H9 (cell line): Measurements from ENCODE around the gene NAA50. TPM values are rescaled to one million over a fixed set of nuclear protein-coding genes. Genes with fewer than 3 reads are reported as not detected.

Experiments used
- DNase-seq: peaks from one replicate; pipeline ENCODE4 v3.0.0-alpha.2; 2017
- H2AFZ ChIP-seq: one replicate; pipeline ENCODE4 v1.6.1; 2013; ENCODE audit warnings: mild to moderate bottlenecking, low read length, control low read depth, moderate library complexity
- H2AK5ac ChIP-seq: 2 replicates; pipeline ENCODE4 v1.6.1; 2013; ENCODE audit warnings: low read length, control low read depth, mixed read lengths; ENCODE audit not compliant: insufficient read length
- H2BK120ac ChIP-seq: one replicate; pipeline ENCODE4 v1.6.1; 2013; ENCODE audit warnings: low read depth, mild to moderate bottlenecking, low read length, control low read depth, inconsistent platforms; ENCODE audit not compliant: poor library complexity, severe bottlenecking
- H2BK12ac ChIP-seq: 2 replicates; pipeline ENCODE4 v1.6.1; 2013; ENCODE audit warnings: low read length, control low read depth, mixed read lengths, low read depth; ENCODE audit not compliant: insufficient read length
- H2BK15ac ChIP-seq: 2 replicates; pipeline ENCODE4 v1.6.1; 2013; ENCODE audit warnings: low read depth, low read length, control low read depth
- H2BK20ac ChIP-seq: one replicate; pipeline ENCODE4 v1.6.1; 2013; ENCODE audit warnings: low read depth, mild to moderate bottlenecking, low read length, control low read depth, inconsistent platforms; ENCODE audit not compliant: poor library complexity, severe bottlenecking
- H2BK5ac ChIP-seq: 2 replicates; pipeline ENCODE4 v1.6.1; 2013; ENCODE audit warnings: low read length, control low read depth, mixed read lengths; ENCODE audit not compliant: insufficient read length
- H3K14ac ChIP-seq: 2 replicates; pipeline ENCODE4 v1.6.1; 2013; ENCODE audit warnings: low read length, control low read depth; ENCODE audit not compliant: insufficient read depth
- H3K18ac ChIP-seq: 2 replicates; pipeline ENCODE4 v1.6.1; 2013; ENCODE audit warnings: low read depth, mild to moderate bottlenecking, mixed read lengths, low read length, control low read depth; ENCODE audit not compliant: insufficient read length
- H3K23ac ChIP-seq: 2 replicates; pipeline ENCODE4 v1.6.1; 2013; ENCODE audit warnings: low read length, control low read depth, mixed read lengths, low read depth; ENCODE audit not compliant: insufficient read length
- H3K23me2 ChIP-seq: 2 replicates; pipeline ENCODE4 v1.6.1; 2013; ENCODE audit warnings: low read depth, mild to moderate bottlenecking, mixed read lengths, low read length, control low read depth; ENCODE audit not compliant: insufficient read length, poor library complexity, severe bottlenecking
- H3K27ac ChIP-seq: 2 replicates; pipeline ENCODE4 v1.5.1; 2013; ENCODE audit warnings: low read length, control low read depth, mixed read lengths, low read depth; ENCODE audit not compliant: insufficient read length
- H3K27me3 ChIP-seq: 2 replicates; pipeline ENCODE4 v1.6.1; 2013; ENCODE audit warnings: low read length, control low read depth, inconsistent platforms; ENCODE audit not compliant: insufficient read depth
- H3K4ac ChIP-seq: 2 replicates; pipeline ENCODE4 v1.6.1; 2013; ENCODE audit warnings: low read depth, mild to moderate bottlenecking, control low read depth, inconsistent platforms, low read length, moderate library complexity
- H3K4me1 ChIP-seq: 2 replicates; pipeline ENCODE4 v1.6.1; 2013; ENCODE audit warnings: low read length, control low read depth, inconsistent platforms; ENCODE audit not compliant: insufficient read depth
- H3K4me2 ChIP-seq: 2 replicates; pipeline ENCODE4 v1.6.1; 2013; ENCODE audit warnings: low read length, control low read depth, mixed read lengths; ENCODE audit not compliant: insufficient read length, insufficient read depth
- H3K56ac ChIP-seq: 2 replicates; pipeline ENCODE4 v1.6.1; 2013; ENCODE audit warnings: low read depth, mild to moderate bottlenecking, mixed read lengths, low read length, control low read depth; ENCODE audit not compliant: insufficient read length
- H3K79me1 ChIP-seq: 2 replicates; pipeline ENCODE4 v1.6.1; 2013; ENCODE audit warnings: low read depth, mild to moderate bottlenecking, moderate library complexity, low read length, control low read depth, inconsistent platforms; ENCODE audit not compliant: insufficient read depth, poor library complexity, severe bottlenecking
- H3K79me2 ChIP-seq: 2 replicates; pipeline ENCODE4 v1.6.1; 2013; ENCODE audit warnings: low read length, control low read depth, inconsistent platforms; ENCODE audit not compliant: insufficient read depth
- H3K9ac ChIP-seq: 2 replicates; pipeline ENCODE4 v1.6.1; 2013; ENCODE audit warnings: low read length, control low read depth, mixed read lengths; ENCODE audit not compliant: insufficient read length; ENCODE audit errors: extremely low read depth
- H3K9me3 ChIP-seq: one replicate; pipeline ENCODE4 v1.6.1; 2013; ENCODE audit warnings: low read depth, low read length, inconsistent platforms; ENCODE audit not compliant: control insufficient read depth
- H3T11ph ChIP-seq: one replicate; pipeline ENCODE4 v1.6.1; 2013; ENCODE audit warnings: mild to moderate bottlenecking, low read length, control low read depth, inconsistent platforms
- H4K20me1 ChIP-seq: one replicate; pipeline ENCODE4 v1.6.1; 2013; ENCODE audit not compliant: control insufficient read depth, insufficient read length, insufficient read depth
- H4K5ac ChIP-seq: 2 replicates; pipeline ENCODE4 v1.6.1; 2013; ENCODE audit warnings: low read depth, mild to moderate bottlenecking, mixed read lengths, low read length, control low read depth; ENCODE audit not compliant: insufficient read length
- H4K8ac ChIP-seq: replicated peaks from 2 replicates; pipeline ENCODE4 v1.6.1; 2013; ENCODE audit warnings: low read length, control low read depth, mixed read lengths, low read depth; ENCODE audit not compliant: insufficient read length
- H4K91ac ChIP-seq: 2 replicates; pipeline ENCODE4 v1.6.1; 2013; ENCODE audit warnings: low read depth, mild to moderate bottlenecking, moderate library complexity, mixed read lengths, low read length, control low read depth; ENCODE audit not compliant: insufficient read length
- H3K27ac Mint-ChIP-seq, 3 experiments: 2 replicates in 2 of 3; 3 replicates in 1 of 3; pipeline ENCODE4 v1.8.0; 2020 to 2021; ENCODE audit warnings: mixed read lengths in 3 of 3, mild to moderate bottlenecking in 1 of 3, moderate library complexity in 1 of 3
- H3K27me3 Mint-ChIP-seq: 2 replicates; pipeline ENCODE4 v1.8.0; 2021; ENCODE audit warnings: low read depth, mild to moderate bottlenecking, moderate library complexity, mixed read lengths
- H3K36me3 Mint-ChIP-seq, 3 experiments: 2 replicates in 2 of 3; 3 replicates in 1 of 3; pipeline ENCODE4 v1.8.0; 2020 to 2021; ENCODE audit warnings: low read depth in 3 of 3, mixed read lengths in 3 of 3; ENCODE audit not compliant: insufficient read depth in 1 of 3
- H3K4me1 Mint-ChIP-seq, 2 experiments: 2 replicates each; pipeline ENCODE4 v1.8.0; 2020; ENCODE audit warnings: mixed read lengths in 2 of 2
- H3K4me3 Mint-ChIP-seq, 2 experiments: 2 replicates in 1 of 2; 3 replicates in 1 of 2; pipeline ENCODE4 v1.8.0; 2020 to 2021; ENCODE audit warnings: mild to moderate bottlenecking in 2 of 2, mixed read lengths in 2 of 2, moderate library complexity in 1 of 2
- H3K9me3 Mint-ChIP-seq, 2 experiments: 2 replicates in 1 of 2; 3 replicates in 1 of 2; pipeline ENCODE4 v1.8.0; 2020; ENCODE audit warnings: mild to moderate bottlenecking in 2 of 2, mixed read lengths in 2 of 2, moderate library complexity in 1 of 2
- WGBS: extraction: QIAGEN DNeasy Blood & Tissue Kit; methylation state at CpG from one replicate; pipeline ENCODE4 v1.1.7; 2013; ENCODE audit warnings: missing lambda C conversion rate, low lambda C conversion rate, mixed read lengths; ENCODE audit not compliant: insufficient read length; ENCODE audit errors: extremely low coverage; 5-methylcytosine and 5-hydroxymethylcytosine counted together
- total RNA-seq: library from RNA; stranded (reverse); gene quantifications from 2 replicates; pipeline ENCODE4 v1.2.1, GENCODE V29; 2021
- TF ChIP-seq, protein P1 (sequence below): fragments of 200-600 bp; sonication (generic); conservative IDR thresholded peaks from 3 replicates; pipeline ENCODE4 v1.8.0; 2021; ENCODE audit warnings: antibody characterized with exemption, mild to moderate bottlenecking

The NAA50 gene
- total RNA-seq, 1 experiment from 2014 or later = 216 TPM

DNA sequence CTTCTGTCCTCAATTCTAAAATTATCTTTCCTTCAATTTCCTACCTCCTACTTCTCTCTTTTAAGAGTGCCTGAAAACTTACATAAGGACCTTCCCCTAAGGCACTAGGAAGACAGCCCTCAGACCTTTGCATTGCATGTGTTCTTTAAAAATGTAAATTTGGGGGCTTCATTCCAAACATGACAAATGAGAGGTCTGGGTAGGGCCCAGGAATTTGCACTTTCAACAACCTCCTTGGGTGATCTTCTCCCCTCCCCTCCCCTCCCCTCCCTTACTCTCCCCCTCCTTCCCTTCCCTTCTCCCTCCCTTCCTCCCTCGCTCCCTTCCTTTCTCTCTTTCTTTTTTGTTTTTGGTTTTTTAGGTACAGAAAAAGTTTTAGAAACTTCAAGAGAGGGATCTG lies 68.3 kb downstream of the NAA50 start:
- H3K4me2 ChIP-seq = no peak overlapping the region
- no peak overlapping the region for H3K27ac ChIP-seq
- H4K20me1 ChIP-seq = no peaks in the 10 kb centered on the region
- H3K56ac ChIP-seq = no peak overlapping the region
- no peak overlapping the region for H2BK5ac ChIP-seq
- no peak overlapping the region for H3T11ph ChIP-seq
- Mint-ChIP-seq H3K36me3 (peaks cover 14 to 35% (median 23%) of the 10 kb centered on the region in 3 experiments; a peak in 6 of 7 replicates), H3K27ac (peak overlapping the region in 1 of 3 experiments; percentile 18; a peak in 2 of 7 replicates), H3K27me3 (no peaks in the 10 kb centered on the region), H3K9me3 (peaks cover 2 to 10% of the 10 kb centered on the region in 2 experiments; a peak in 3 of 5 replicates), H3K4me3 (no peak overlapping the region), H3K4me1 (peaks cover 12 to 15% of the 10 kb centered on the region in 2 experiments)
- no peak overlapping the region for H2BK12ac ChIP-seq
- no peak overlapping the region for H2AK5ac ChIP-seq
- no peak overlapping the region for H2BK20ac ChIP-seq
- peak; percentile 54 for DNase-seq
- H3K9me3 ChIP-seq = no peaks in the 10 kb centered on the region
- H3K79me2 ChIP-seq = no peaks in the 10 kb centered on the region
- H2BK15ac ChIP-seq = no peak overlapping the region
- no peak overlapping the region for H3K23ac ChIP-seq
- no CpG with 5 or more reads among the region's 1 CpG for WGBS
- H3K14ac ChIP-seq = no peak overlapping the region
- no peaks in the 10 kb centered on the region for H3K79me1 ChIP-seq
- H4K5ac ChIP-seq = no peak overlapping the region
- H3K4ac ChIP-seq = no peak overlapping the region
- no peaks in the 10 kb centered on the region for H3K23me2 ChIP-seq
- peaks cover 4% of the 10 kb centered on the region; the same call in 1 of the 2 replicates for H3K4me1 ChIP-seq
- no peak overlapping the region for H2BK120ac ChIP-seq
- H4K8ac ChIP-seq = no peak overlapping the region
- no peak overlapping the region for H3K9ac ChIP-seq
- H3K18ac ChIP-seq = no peak overlapping the region
- H2AFZ ChIP-seq = no peak overlapping the region
- no peaks in the 10 kb centered on the region for H3K27me3 ChIP-seq
- TF ChIP-seq, protein P1, sequence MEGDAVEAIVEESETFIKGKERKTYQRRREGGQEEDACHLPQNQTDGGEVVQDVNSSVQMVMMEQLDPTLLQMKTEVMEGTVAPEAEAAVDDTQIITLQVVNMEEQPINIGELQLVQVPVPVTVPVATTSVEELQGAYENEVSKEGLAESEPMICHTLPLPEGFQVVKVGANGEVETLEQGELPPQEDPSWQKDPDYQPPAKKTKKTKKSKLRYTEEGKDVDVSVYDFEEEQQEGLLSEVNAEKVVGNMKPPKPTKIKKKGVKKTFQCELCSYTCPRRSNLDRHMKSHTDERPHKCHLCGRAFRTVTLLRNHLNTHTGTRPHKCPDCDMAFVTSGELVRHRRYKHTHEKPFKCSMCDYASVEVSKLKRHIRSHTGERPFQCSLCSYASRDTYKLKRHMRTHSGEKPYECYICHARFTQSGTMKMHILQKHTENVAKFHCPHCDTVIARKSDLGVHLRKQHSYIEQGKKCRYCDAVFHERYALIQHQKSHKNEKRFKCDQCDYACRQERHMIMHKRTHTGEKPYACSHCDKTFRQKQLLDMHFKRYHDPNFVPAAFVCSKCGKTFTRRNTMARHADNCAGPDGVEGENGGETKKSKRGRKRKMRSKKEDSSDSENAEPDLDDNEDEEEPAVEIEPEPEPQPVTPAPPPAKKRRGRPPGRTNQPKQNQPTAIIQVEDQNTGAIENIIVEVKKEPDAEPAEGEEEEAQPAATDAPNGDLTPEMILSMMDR = no peak
- no peak overlapping the region for H4K91ac ChIP-seq
